Caco-2 (cell line): ENCODE results near the gene UCHL1. TPM values are rescaled to one million over a fixed set of nuclear protein-coding genes. Genes with fewer than 3 reads are reported as not detected.

Source experiments
- BruUV-seq: library from RNA; stranded (reverse); fragments of 400-500 nt; replicated peaks from 2 replicates; lab custom pipeline; 2021; lab: Mats Ljungman, UMichigan
- CTCF ChIA-PET: fragments of 300-600 bp; sonication (Branson Sonifier 250); formaldehyde crosslinking; loops from one replicate; lab custom pipeline; 2022; ENCODE audit warnings: antibody characterized with exemption; lab: Charles Lee
- POLR2A ChIA-PET: fragments of 300-600 bp; sonication (Branson Sonifier 250); formaldehyde crosslinking; loops from one replicate; lab custom pipeline; 2022; ENCODE audit warnings: antibody characterized with exemption; lab: Charles Lee
- DNase-seq, 2 experiments: peaks; one replicate each; pipeline versions ENCODE4 v3.0.0 to v3.0.0-alpha.2; 2020 to 2022
- H3K27me3 ChIP-seq: replicated peaks from 2 replicates; pipeline ENCODE4 v1.6.0; 2011; ENCODE audit warnings: low read length; ENCODE audit not compliant: control insufficient read depth, insufficient read depth
- H3K36me3 ChIP-seq: 2 replicates; pipeline ENCODE4 v1.5.1; 2011; ENCODE audit warnings: low read length; ENCODE audit not compliant: control insufficient read depth, insufficient read depth
- H3K4me1 ChIP-seq: fragments of 250-450 bp; sonication (Bioruptor Pico); 2 replicates; pipeline ENCODE4 v1.5.1; 2020; ENCODE audit warnings: mild to moderate bottlenecking
- H3K4me3 ChIP-seq: 2 replicates; pipeline ENCODE4 v1.5.1; 2011; ENCODE audit warnings: low read depth, mild to moderate bottlenecking, control low read depth, low read length
- H3K9me3 ChIP-seq: fragments of 250-450 bp; sonication (Bioruptor Pico); 2 replicates; pipeline ENCODE4 v1.5.1; 2020; ENCODE audit warnings: mild to moderate bottlenecking, moderate library complexity
- H3K27ac Mint-ChIP-seq: one replicate; pipeline ENCODE4 v1.8.0; 2022; ENCODE audit warnings: mixed read lengths; ENCODE audit not compliant: unreplicated experiment
- H3K27me3 Mint-ChIP-seq: one replicate; pipeline ENCODE4 v1.8.0; 2022; ENCODE audit warnings: mixed read lengths; ENCODE audit not compliant: insufficient read depth, unreplicated experiment
- H3K36me3 Mint-ChIP-seq: one replicate; pipeline ENCODE4 v1.8.0; 2022; ENCODE audit warnings: mild to moderate bottlenecking, mixed read lengths; ENCODE audit not compliant: insufficient read depth, unreplicated experiment
- H3K4me1 Mint-ChIP-seq: one replicate; pipeline ENCODE4 v1.8.0; 2022; ENCODE audit warnings: low read depth, mixed read lengths; ENCODE audit not compliant: unreplicated experiment
- H3K4me3 Mint-ChIP-seq: one replicate; pipeline ENCODE4 v1.8.0; 2022; ENCODE audit warnings: mild to moderate bottlenecking, moderate library complexity, mixed read lengths; ENCODE audit not compliant: unreplicated experiment
- H3K9me3 Mint-ChIP-seq: one replicate; pipeline ENCODE4 v1.8.0; 2022; ENCODE audit warnings: mixed read lengths; ENCODE audit not compliant: unreplicated experiment
- intact Hi-C: fragments of 100-400 bp; cut with micrococcal nuclease; formaldehyde crosslinking; loops from one replicate; pipeline ENCODE4 v1.10.0; 2022; ENCODE audit not compliant: unreplicated experiment
- total RNA-seq: library from RNA; stranded (reverse); gene quantifications from 2 replicates; pipeline ENCODE4 v1.2.3, GENCODE V29; 2022
- TF ChIP-seq, protein P1 (sequence below), 2 experiments: fragments of 200-600 bp in 1 of 2; IDR thresholded peaks; 1 replicate in 1 of 2; 2 replicates in 1 of 2; pipeline versions ENCODE4 v1.5.1 to v1.8.0; 2011 to 2022; ENCODE audit warnings: antibody characterized with exemption in 1 of 2, control low read depth in 1 of 2, inconsistent platforms in 1 of 2, low read depth in 1 of 2, low read length in 1 of 2, mild to moderate bottlenecking in 1 of 2, moderate library complexity in 1 of 2; ENCODE audit not compliant: insufficient read depth in 1 of 2, severe bottlenecking in 1 of 2, unreplicated experiment in 1 of 2

The UCHL1 gene
- total RNA-seq, 1 experiment from 2014 or later, result 233 TPM

DNA sequence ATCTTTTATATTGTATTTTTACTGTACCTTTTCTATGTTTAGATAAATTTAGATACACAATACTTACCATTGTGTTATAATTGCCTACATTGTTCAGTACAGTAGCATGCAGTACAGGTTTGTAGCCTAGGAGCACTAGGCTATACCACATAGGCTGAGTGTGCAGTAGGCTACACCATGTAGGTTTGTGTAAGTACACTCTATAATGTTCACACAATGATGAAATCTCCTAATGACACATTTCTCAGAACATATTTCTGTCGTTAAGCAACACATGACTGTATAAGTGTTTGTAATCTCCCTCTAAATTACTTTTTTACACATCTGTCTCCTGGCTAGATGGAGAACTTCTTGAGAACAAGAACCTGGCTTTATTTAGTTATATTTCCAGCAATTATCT lies 40.3 kb downstream of the UCHL1 start:
- ChIA-PET POLR2A (no interaction called here), CTCF (no interaction called here)
- Mint-ChIP-seq H3K36me3 (no peaks in the 10 kb centered on the region), H3K4me3 (no peak overlapping the region), H3K27me3 (no peaks in the 10 kb centered on the region), H3K27ac (no peak overlapping the region), H3K9me3 (peaks cover 10% of the 10 kb centered on the region), H3K4me1 (no peaks in the 10 kb centered on the region)
- Histone ChIP-seq H3K27me3 (no peaks in the 10 kb centered on the region), H3K9me3 (peaks cover 11% of the 10 kb centered on the region), H3K4me1 (no peaks in the 10 kb centered on the region), H3K4me3 (no peak overlapping the region), H3K36me3 (no peaks in the 10 kb centered on the region)
- intact Hi-C loops, result no loop called here
- DNase-seq, result no peak
- BruUV-seq, result no TSS peak
- TF ChIP-seq, protein P1, sequence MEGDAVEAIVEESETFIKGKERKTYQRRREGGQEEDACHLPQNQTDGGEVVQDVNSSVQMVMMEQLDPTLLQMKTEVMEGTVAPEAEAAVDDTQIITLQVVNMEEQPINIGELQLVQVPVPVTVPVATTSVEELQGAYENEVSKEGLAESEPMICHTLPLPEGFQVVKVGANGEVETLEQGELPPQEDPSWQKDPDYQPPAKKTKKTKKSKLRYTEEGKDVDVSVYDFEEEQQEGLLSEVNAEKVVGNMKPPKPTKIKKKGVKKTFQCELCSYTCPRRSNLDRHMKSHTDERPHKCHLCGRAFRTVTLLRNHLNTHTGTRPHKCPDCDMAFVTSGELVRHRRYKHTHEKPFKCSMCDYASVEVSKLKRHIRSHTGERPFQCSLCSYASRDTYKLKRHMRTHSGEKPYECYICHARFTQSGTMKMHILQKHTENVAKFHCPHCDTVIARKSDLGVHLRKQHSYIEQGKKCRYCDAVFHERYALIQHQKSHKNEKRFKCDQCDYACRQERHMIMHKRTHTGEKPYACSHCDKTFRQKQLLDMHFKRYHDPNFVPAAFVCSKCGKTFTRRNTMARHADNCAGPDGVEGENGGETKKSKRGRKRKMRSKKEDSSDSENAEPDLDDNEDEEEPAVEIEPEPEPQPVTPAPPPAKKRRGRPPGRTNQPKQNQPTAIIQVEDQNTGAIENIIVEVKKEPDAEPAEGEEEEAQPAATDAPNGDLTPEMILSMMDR (IDR thresholded peaks at IDR 0.05; ENCODE audit: insufficient read depth in 1 of 2, low read depth in 1 of 2, low read length in 1 of 2, severe bottlenecking in 1 of 2, unreplicated experiment in 1 of 2), result no peak

DNA sequence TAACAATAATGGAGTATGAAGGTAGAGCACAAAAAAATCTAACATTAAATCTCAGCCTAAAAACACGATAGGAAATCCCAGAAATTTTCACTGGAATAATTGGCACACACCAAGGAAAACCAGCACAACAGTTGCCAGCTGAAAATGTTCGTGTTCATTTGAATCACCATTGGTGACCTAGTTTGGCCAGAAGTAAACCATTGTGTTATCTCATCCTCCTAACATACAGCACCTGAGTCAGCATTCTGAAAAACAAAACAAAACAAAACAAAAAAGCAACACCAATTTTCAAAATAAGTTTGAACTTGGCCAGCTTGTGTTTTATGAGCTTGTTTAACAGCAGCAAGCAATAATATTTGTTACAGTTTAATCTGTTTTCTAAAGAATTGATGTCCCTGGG lies 41.1 kb downstream of the UCHL1 start:
- peaks cover 3% of the 10 kb centered on the region for H3K9me3 Mint-ChIP-seq
- Histone ChIP-seq H3K9me3 (peaks cover 11% of the 10 kb centered on the region), H3K4me1 (no peaks in the 10 kb centered on the region), H3K27me3 (no peaks in the 10 kb centered on the region), H3K4me3 (no peak overlapping the region), H3K36me3 (no peaks in the 10 kb centered on the region)
- TF ChIP-seq, protein P1 (IDR thresholded peaks at IDR 0.05; ENCODE audit: insufficient read depth in 1 of 2, low read depth in 1 of 2, low read length in 1 of 2, severe bottlenecking in 1 of 2, unreplicated experiment in 1 of 2), result no peak
- no peak overlapping the region for H3K4me3 Mint-ChIP-seq
- intact Hi-C loops, result no loop called here
- H3K27ac Mint-ChIP-seq, result no peak overlapping the region
- H3K4me1 Mint-ChIP-seq, result no peaks in the 10 kb centered on the region
- BruUV-seq, result no TSS peak
- DNase-seq, result no peak
- ChIA-PET POLR2A (no interaction called here), CTCF (no interaction called here)
- no peaks in the 10 kb centered on the region for H3K36me3 Mint-ChIP-seq
- no peaks in the 10 kb centered on the region for H3K27me3 Mint-ChIP-seq

DNA sequence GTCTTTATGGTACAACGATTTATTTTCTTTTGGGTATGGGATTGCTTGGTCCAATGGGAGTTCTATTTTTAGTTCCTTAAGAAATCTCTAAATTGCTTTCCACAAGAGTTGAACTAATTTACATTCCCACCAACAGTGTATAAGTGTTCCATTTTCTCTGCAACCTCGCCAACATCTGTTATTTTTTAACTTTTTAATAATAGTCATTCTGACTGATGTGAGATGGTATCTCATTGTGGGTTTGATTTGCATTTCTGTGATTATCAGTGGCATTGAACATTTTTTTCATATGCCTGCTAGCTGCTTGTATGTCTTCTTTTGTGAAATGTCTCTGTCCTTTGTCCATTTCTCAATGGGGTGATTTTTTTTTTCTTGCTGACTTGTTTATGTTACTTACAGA lies 42.8 kb downstream of the UCHL1 start:
- ChIA-PET CTCF (no interaction called here), POLR2A (no interaction called here)
- Mint-ChIP-seq H3K27me3 (no peaks in the 10 kb centered on the region), H3K4me3 (no peak overlapping the region), H3K27ac (no peak overlapping the region), H3K4me1 (no peaks in the 10 kb centered on the region), H3K9me3 (peaks cover 3% of the 10 kb centered on the region), H3K36me3 (no peaks in the 10 kb centered on the region)
- Histone ChIP-seq H3K36me3 (no peaks in the 10 kb centered on the region), H3K9me3 (peaks cover 7% of the 10 kb centered on the region), H3K27me3 (no peaks in the 10 kb centered on the region), H3K4me3 (no peak overlapping the region), H3K4me1 (no peaks in the 10 kb centered on the region)
- intact Hi-C loops, result no loop called here
- DNase-seq, result no peak
- no TSS peak for BruUV-seq
- TF ChIP-seq, protein P1 (IDR thresholded peaks at IDR 0.05; ENCODE audit: insufficient read depth in 1 of 2, low read depth in 1 of 2, low read length in 1 of 2, severe bottlenecking in 1 of 2, unreplicated experiment in 1 of 2), result no peak
